GM12878 (cell line): ENCODE measurements around the gene SMAD5. TPM values are rescaled to one million over a fixed set of nuclear protein-coding genes. Genes with fewer than 3 reads are reported as not detected.

Experiments used
- ATAC-seq: fragments of 200-7000 bp; cut with Tn5 transposase; 3 replicates; pipeline ENCODE4 v1.9.1; 2020; ENCODE audit warnings: mild to moderate bottlenecking, moderate library complexity
- BruUV-seq: library from RNA; stranded (reverse); fragments of 400-500 nt; replicated peaks from 2 replicates; lab custom pipeline; 2021; lab: Mats Ljungman, UMichigan
- CTCF ChIA-PET: fragments of 300-600 bp; sonication (Branson Sonifier 250); formaldehyde crosslinking; extraction: SDS; loops from one replicate; lab custom pipeline; 2021; ENCODE audit warnings: inconsistent platforms; lab: Yijun Ruan, JAX
- POLR2A ChIA-PET: fragments of 350-600 bp; formaldehyde crosslinking; extraction: SDS; loops from one replicate; lab custom pipeline; 2021; ENCODE audit warnings: inconsistent platforms; lab: Charles Lee
- RAD21 ChIA-PET: fragments of 300-600 bp; sonication (Branson Sonifier 250); formaldehyde crosslinking; loops from one replicate; lab custom pipeline; 2023; ENCODE audit warnings: antibody characterized with exemption; ENCODE audit not compliant: unreplicated experiment; lab: Charles Lee
- SMC1A ChIA-PET: fragments of 300-600 bp; sonication (Branson Sonifier 250); formaldehyde crosslinking; loops from one replicate; lab custom pipeline; 2023; ENCODE audit not compliant: unreplicated experiment, uncharacterized antibody; lab: Charles Lee
- DNase-seq: peaks from one replicate; pipeline ENCODE4 v3.0.0-alpha.2; 2011; ENCODE audit warnings: low read depth, low spot score
- FAIRE-seq: peaks from 3 replicates; lab custom pipeline; 2011; peaks lifted over from hg19 to GRCh38; lab: Jason Lieb, UNC
- H2AFZ ChIP-seq: 2 replicates; pipeline ENCODE4 v1.6.0; 2011; ENCODE audit warnings: low read depth, low read length, control low read depth; ENCODE audit not compliant: control insufficient read depth
- H3K27ac ChIP-seq: 2 replicates; pipeline ENCODE4 v1.5.1; 2011; ENCODE audit warnings: control low read depth; ENCODE audit not compliant: control insufficient read depth, insufficient read depth
- H3K27me3 ChIP-seq, 2 experiments: replicated peaks in 1 of 2; 2 replicates each; pipeline versions ENCODE4 v1.6.0 to v1.6.1; 2011; ENCODE audit warnings: low read length in 1 of 2; ENCODE audit not compliant: control insufficient read depth in 2 of 2, insufficient read depth in 2 of 2
- H3K36me3 ChIP-seq, 2 experiments: 2 replicates each; pipeline ENCODE4 v1.5.1; 2011; ENCODE audit warnings: low read length in 1 of 2; ENCODE audit not compliant: control insufficient read depth in 2 of 2, insufficient read depth in 2 of 2
- H3K4me1 ChIP-seq: 2 replicates; pipeline ENCODE4 v1.6.1; 2011; ENCODE audit warnings: mild to moderate bottlenecking, low read length, moderate library complexity, mixed read lengths; ENCODE audit not compliant: control insufficient read depth, insufficient read depth
- H3K4me2 ChIP-seq: 2 replicates; pipeline ENCODE4 v1.6.0; 2011; ENCODE audit warnings: control low read depth; ENCODE audit not compliant: control insufficient read depth, insufficient read depth
- H3K4me3 ChIP-seq: fragments of 200-600 bp; sonication (generic); 2 replicates; pipeline ENCODE4 v1.5.1; 2016
- H3K79me2 ChIP-seq: 2 replicates; pipeline ENCODE4 v1.6.0; 2011; ENCODE audit warnings: low read length; ENCODE audit not compliant: control insufficient read depth, insufficient read depth
- H3K9ac ChIP-seq: 2 replicates; pipeline ENCODE4 v1.8.0; 2011; ENCODE audit warnings: low read length, control low read depth, mixed read lengths; ENCODE audit not compliant: control insufficient read depth, insufficient read depth
- H3K9me3 ChIP-seq: replicated peaks from 3 replicates; pipeline ENCODE4 v1.5.1; 2011; ENCODE audit warnings: mild to moderate bottlenecking, low read length; ENCODE audit not compliant: control insufficient read depth, insufficient read depth
- H4K20me1 ChIP-seq: 2 replicates; pipeline ENCODE4 v1.6.0; 2011; ENCODE audit not compliant: control insufficient read depth, insufficient read depth
- CBX5 ChIP-seq: sonication (generic); IDR thresholded peaks from 2 replicates; pipeline ENCODE4 v1.6.1; 2016; ENCODE audit warnings: low read depth, moderate library complexity, mild to moderate bottlenecking, inconsistent platforms
- WGBS: methylation state at CpG from one replicate; pipeline ENCODE4 v1.1.6; 2016; ENCODE audit warnings: low lambda C conversion rate; ENCODE audit not compliant: insufficient replicate concordance, insufficient coverage; ENCODE audit errors: missing lambda C conversion rate; 5-methylcytosine and 5-hydroxymethylcytosine counted together
- in situ Hi-C: fragments of 300-500 bp; cut with MboI; formaldehyde crosslinking; loops from 9 replicates; pipeline ENCODE4 v1.14.3; 2018; ENCODE audit warnings: mixed read lengths
- intact Hi-C: fragments of 100-400 bp; cut with micrococcal nuclease; formaldehyde crosslinking; loops from one replicate; pipeline ENCODE4 v1.14.2; 2022; ENCODE audit not compliant: unreplicated experiment
- polyA plus RNA-seq, 11 experiments: library from polyadenylated mRNA; depleted of rRNA in 4 of 11; unstranded in 6 of 11; stranded (reverse) in 5 of 11; fragments of >200 nt; fragmentation: Nextera tagmentation in 4 of 11; fragmentation: Illumina TruSeq in 1 of 11; extraction: Ambion mirVana in 4 of 11; extraction: Trizol in 1 of 11; gene quantifications; 1 replicate in 1 of 11; 2 replicates in 10 of 11; pipeline versions ENCODE4 v1.2.1 to v1.2.3, GENCODE V29; 2011 to 2016; ENCODE audit warnings: inconsistent platforms in 2 of 11, missing spikeins in 2 of 11, low read depth in 1 of 11
- total RNA-seq, 4 experiments: library from RNA; depleted of rRNA in 3 of 4; stranded (reverse); fragments of >200 nt in 3 of 4; fragmentation: Illumina TruSeq in 1 of 4; extraction: Trizol in 1 of 4; gene quantifications; 2 replicates each; pipeline versions ENCODE4 v1.2.1 to v1.2.3, GENCODE V29; 2013 to 2021
- TF ChIP-seq, protein P1 (sequence below): IDR thresholded peaks from 2 replicates; pipeline ENCODE4 v1.6.1; 2012; ENCODE audit warnings: low read depth, low read length, improper control_type of control experiment

The SMAD5 gene
- total and polyA plus RNA-seq, 10 of the 15 experiments (the other 5 are each of a cell fraction or from before 2014, with no cell fraction given) = 3.6 to 40.6 (median 11.7) TPM

DNA sequence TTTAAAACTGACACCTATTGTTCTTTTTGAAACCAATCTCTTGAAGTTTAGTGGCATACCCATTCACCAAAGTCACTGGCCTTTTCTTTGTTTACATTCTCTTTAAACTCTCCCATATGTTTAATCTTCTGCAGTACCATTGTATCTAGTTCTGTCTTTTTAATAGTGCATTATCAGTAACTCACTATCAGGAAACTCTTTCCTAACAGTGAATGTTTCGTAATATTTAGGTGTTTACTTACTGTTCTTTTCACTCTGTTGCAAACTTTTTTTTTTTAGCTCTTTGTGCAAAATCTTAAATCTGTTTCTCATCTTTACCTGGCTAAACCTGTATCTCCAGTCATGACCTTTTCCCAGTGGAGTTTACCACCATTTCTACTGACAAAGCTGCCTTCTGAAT is 17.2 kb downstream of the SMAD5 start:
- no TSS peak for BruUV-seq
- Histone ChIP-seq H3K4me2 (no peak overlapping the region), H3K9ac (no peak overlapping the region), H3K36me3 (peaks cover 2 to 7% of the 10 kb centered on the region in 2 experiments; a peak in 3 of 4 replicates), H3K79me2 (no peaks in the 10 kb centered on the region; the same call in 1 of the 2 replicates), H3K27me3 (no peaks in the 10 kb centered on the region), H2AFZ (no peak overlapping the region), H3K4me1 (no peaks in the 10 kb centered on the region), H4K20me1 (no peaks in the 10 kb centered on the region), H3K9me3 (no peaks in the 10 kb centered on the region), H3K27ac (no peak overlapping the region), H3K4me3 (no peak overlapping the region)
- intact Hi-C loops (no loop called here), in situ Hi-C loops (no loop called here)
- no peak for FAIRE-seq
- ATAC-seq = no peak
- ChIA-PET RAD21 (no interaction called here), POLR2A (no interaction called here), CTCF (interaction anchor here (1.2 to 4.5 kb wide), 3 partner anchors 9 to 16 kb away, joined by 4 to 26 read pairs (median 7); no protein-coding TSS in a partner anchor), SMC1A (interaction anchor here (1.4 to 1.6 kb wide), 2 partner anchors 10 to 18 kb away, joined by 3 to 4 read pairs; no protein-coding TSS in a partner anchor)
- TF ChIP-seq, protein P1, sequence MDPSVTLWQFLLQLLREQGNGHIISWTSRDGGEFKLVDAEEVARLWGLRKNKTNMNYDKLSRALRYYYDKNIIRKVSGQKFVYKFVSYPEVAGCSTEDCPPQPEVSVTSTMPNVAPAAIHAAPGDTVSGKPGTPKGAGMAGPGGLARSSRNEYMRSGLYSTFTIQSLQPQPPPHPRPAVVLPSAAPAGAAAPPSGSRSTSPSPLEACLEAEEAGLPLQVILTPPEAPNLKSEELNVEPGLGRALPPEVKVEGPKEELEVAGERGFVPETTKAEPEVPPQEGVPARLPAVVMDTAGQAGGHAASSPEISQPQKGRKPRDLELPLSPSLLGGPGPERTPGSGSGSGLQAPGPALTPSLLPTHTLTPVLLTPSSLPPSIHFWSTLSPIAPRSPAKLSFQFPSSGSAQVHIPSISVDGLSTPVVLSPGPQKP = no peak
- 100% methylated on average over 1 of the region's 1 CpG for WGBS
- no peak for DNase-seq

DNA sequence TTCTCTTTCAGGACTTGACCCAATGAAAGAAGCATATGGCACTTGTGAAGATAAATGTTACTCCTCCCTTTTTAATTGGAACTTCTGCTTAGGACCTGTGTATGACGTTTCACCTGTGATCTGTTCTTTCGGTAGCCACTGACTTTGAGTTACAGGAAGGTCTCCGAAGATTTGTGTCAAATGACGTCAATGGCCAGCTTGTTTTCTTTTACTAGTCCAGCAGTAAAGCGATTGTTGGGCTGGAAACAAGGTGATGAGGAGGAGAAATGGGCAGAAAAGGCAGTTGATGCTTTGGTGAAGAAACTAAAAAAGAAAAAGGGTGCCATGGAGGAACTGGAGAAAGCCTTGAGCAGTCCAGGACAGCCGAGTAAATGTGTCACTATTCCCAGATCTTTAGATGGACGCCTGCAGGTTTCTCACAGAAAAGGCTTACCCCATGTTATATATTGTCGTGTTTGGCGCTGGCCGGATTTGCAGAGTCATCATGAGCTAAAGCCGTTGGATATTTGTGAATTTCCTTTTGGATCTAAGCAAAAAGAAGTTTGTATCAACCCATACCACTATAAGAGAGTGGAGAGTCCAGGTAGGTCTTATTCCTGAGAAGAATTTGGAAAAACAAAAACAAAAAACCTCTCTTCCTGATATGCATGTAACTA is 21.1 kb downstream of the SMAD5 start:
- no peak overlapping the region for H3K27ac ChIP-seq
- TF ChIP-seq CBX5 = no peak
- H3K9me3 ChIP-seq = no peaks in the 10 kb centered on the region; the same call in 2 of the 3 replicates
- ChIA-PET RAD21 (no interaction called here), CTCF (interaction anchor here (0.7 to 0.9 kb wide), 2 partner anchors 11 to 14 kb away, joined by 3 read pairs; no protein-coding TSS in a partner anchor), SMC1A (interaction anchor here (0.5 to 1.9 kb wide), 8 partner anchors 10 to 751 kb away, joined by 3 to 5 read pairs (median 3); no protein-coding TSS in a partner anchor), POLR2A (no interaction called here)
- H3K4me2 ChIP-seq = no peak overlapping the region
- no peak for FAIRE-seq
- in situ Hi-C loops = no loop called here
- intact Hi-C loops = no loop called here
- H4K20me1 ChIP-seq = no peaks in the 10 kb centered on the region
- H3K4me1 ChIP-seq = no peaks in the 10 kb centered on the region
- no peaks in the 10 kb centered on the region for H3K27me3 ChIP-seq
- no peak overlapping the region for H3K9ac ChIP-seq
- TSS peak; percentile 24 for BruUV-seq
- DNase-seq = no peak
- 97% methylated on average over 11 of the region's 11 CpGs for WGBS
- H3K79me2 ChIP-seq = no peaks in the 10 kb centered on the region; the same call in 1 of the 2 replicates
- no peak overlapping the region for H3K4me3 ChIP-seq
- ATAC-seq = no peak
- H2AFZ ChIP-seq = no peak overlapping the region
- peaks cover 2 to 15% of the 10 kb centered on the region in 2 experiments; a peak in 3 of 4 replicates for H3K36me3 ChIP-seq
